Endometrium (tissue), 2 donors: ENCODE results near the gene KLF11.

Experiments used
- FAIRE-seq: peaks from 2 replicates; lab custom pipeline; 2012; peaks lifted over from hg19 to GRCh38; lab: Jason Lieb, UNC
- donor health status: control.
- donor health status: control.

Gene KLF11

GRCh38 chr2:10065773-10066055 lies 22.4 kb downstream of the KLF11 start:
- FAIRE-seq = no peak

GRCh38 chr2:10067330-10067729 lies 24.0 kb downstream of the KLF11 start:
- FAIRE-seq = no peak

- no peak for FAIRE-seq
Observed at GRCh38 chr2:10067881-10068280, 24.5 kb downstream of the KLF11 start.

- no peak for FAIRE-seq
Observed at GRCh38 chr2:10071176-10071575, 27.8 kb downstream of the KLF11 start.

- no peak for FAIRE-seq
Observed at GRCh38 chr2:10071595-10071994, 28.2 kb downstream of the KLF11 start.

GRCh38 chr2:10072656-10073480 lies 29.5 kb downstream of the KLF11 start:
- FAIRE-seq = peak; percentile 89

- no peak for FAIRE-seq
Observed at GRCh38 chr2:10073706-10074105, 30.4 kb downstream of the KLF11 start.

- FAIRE-seq = no peak
Observed at GRCh38 chr2:10075101-10075500, 31.8 kb downstream of the KLF11 start.

GRCh38 chr2:10075571-10076209 lies 32.3 kb downstream of the KLF11 start:
- FAIRE-seq = no peak

GRCh38 chr2:10076511-10076910 lies 33.2 kb downstream of the KLF11 start:
- FAIRE-seq = no peak

- FAIRE-seq = no peak
Observed at GRCh38 chr2:10076988-10077527, 33.7 kb downstream of the KLF11 start.

GRCh38 chr2:10078001-10078400 lies 34.7 kb downstream of the KLF11 start:
- no peak for FAIRE-seq

GRCh38 chr2:10078704-10079265 lies 35.4 kb downstream of the KLF11 start:
- FAIRE-seq = no peak

GRCh38 chr2:10079266-10079869 lies 36.0 kb downstream of the KLF11 start:
- FAIRE-seq = no peak

- FAIRE-seq = no peak
Observed at GRCh38 chr2:10079870-10080535, 36.7 kb downstream of the KLF11 start, which contains the start of gene CYS1. TSS of gene CYS1 (minus strand) at chr2:10080411. CDS start at chr2:10080223, 188 bp downstream.

- no peak for FAIRE-seq
Observed at GRCh38 chr2:10080536-10081304, 37.4 kb downstream of the KLF11 start.

- FAIRE-seq = no peak
Observed at GRCh38 chr2:10083046-10083445, 39.7 kb downstream of the KLF11 start.

GRCh38 chr2:10083692-10084211 lies 40.4 kb downstream of the KLF11 start:
- no peak for FAIRE-seq

- no peak for FAIRE-seq
Observed at GRCh38 chr2:10084223-10084865, 41.0 kb downstream of the KLF11 start.

- no peak for FAIRE-seq
Observed at GRCh38 chr2:10085043-10085667, 41.8 kb downstream of the KLF11 start.
